BLaER1 (cell line): ENCODE data around the gene UNK.

Experiments used
- H3K27ac ChIP-seq: shearing (Covaris generic); formaldehyde crosslinking; 2 replicates; pipeline ENCODE4 v1.8.1; 2022
- H3K27me3 ChIP-seq: shearing (Covaris generic); formaldehyde crosslinking; 2 replicates; pipeline ENCODE4 v1.8.1; 2022
- H3K36me3 ChIP-seq: shearing (Covaris generic); formaldehyde crosslinking; 2 replicates; pipeline ENCODE4 v1.8.1; 2022
- H3K4me1 ChIP-seq: shearing (Covaris generic); formaldehyde crosslinking; 2 replicates; pipeline ENCODE4 v1.8.1; 2022
- H3K4me2 ChIP-seq: shearing (Covaris generic); formaldehyde crosslinking; 2 replicates; pipeline ENCODE4 v1.8.1; 2022
- H3K4me3 ChIP-seq: shearing (Covaris generic); formaldehyde crosslinking; 2 replicates; pipeline ENCODE4 v1.8.1; 2022
- H3K9ac ChIP-seq: shearing (Covaris generic); formaldehyde crosslinking; 2 replicates; pipeline ENCODE4 v1.8.1; 2022
- H3K9me3 ChIP-seq: shearing (Covaris generic); formaldehyde crosslinking; 2 replicates; pipeline ENCODE4 v1.8.1; 2022
- H4K20me1 ChIP-seq: shearing (Covaris generic); formaldehyde crosslinking; 2 replicates; pipeline ENCODE4 v1.8.1; 2022
- Cebpa-rat ChIP-seq: shearing (Covaris generic); IDR thresholded peaks from 2 replicates; pipeline ENCODE4 v1.8.1; 2022

The UNK gene

DNA sequence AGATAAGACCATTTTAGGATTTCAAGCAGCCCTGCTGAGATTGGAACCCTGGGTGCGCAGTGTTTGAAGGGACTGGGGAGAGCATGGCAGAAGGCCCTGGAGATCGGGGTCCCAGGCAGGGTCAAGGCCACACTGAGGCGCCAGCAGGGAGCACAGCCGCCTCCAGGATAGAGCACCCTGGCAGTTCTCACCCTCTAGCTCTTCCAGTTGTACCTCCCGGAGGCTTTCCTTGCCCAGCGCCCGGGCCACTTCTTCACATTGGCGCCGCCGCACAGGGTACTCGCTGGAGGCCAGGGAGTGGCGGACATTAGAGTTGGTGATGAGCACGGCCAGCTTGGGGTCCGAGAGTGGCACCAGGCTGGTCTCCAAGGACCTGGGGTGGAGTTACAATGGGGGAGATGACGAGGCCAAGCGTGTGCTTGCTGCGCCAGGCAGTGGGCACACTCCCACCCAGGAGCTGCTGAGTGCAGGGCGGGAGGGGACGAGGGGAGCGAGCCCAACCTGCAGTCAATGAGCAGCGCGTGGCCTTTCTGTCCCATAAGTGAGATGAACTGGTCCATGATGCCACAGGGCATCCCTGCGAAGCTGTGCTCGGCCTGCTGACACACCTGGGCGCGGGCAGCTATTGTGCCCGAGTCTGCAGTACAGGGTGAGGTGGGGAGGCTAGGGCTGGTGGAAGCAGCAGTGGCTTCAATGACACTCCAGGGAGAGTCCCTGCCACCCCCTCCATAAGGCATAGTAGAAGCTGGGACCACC, 21.9 kb upstream of the UNK start:
- no peaks in the 10 kb centered on the region for H3K27me3 ChIP-seq
- no peaks in the 10 kb centered on the region for H4K20me1 ChIP-seq
- H3K36me3 ChIP-seq, result peaks cover 20% of the 10 kb centered on the region; the same call in 1 of the 2 replicates
- no peaks in the 10 kb centered on the region for H3K9me3 ChIP-seq
- no peak for TF ChIP-seq Cebpa-rat
- H3K27ac ChIP-seq, result no peak overlapping the region
- H3K4me1 ChIP-seq, result peaks cover 36% of the 10 kb centered on the region
- H3K4me2 ChIP-seq, result peak overlapping the region; percentile 100
- no peak overlapping the region; the same call in 1 of the 2 replicates for H3K9ac ChIP-seq
- no peak overlapping the region for H3K4me3 ChIP-seq

- TF ChIP-seq Cebpa-rat, result no peak
- Histone ChIP-seq H3K4me3 (no peak overlapping the region), H3K9me3 (no peaks in the 10 kb centered on the region), H3K4me1 (peaks cover 36% of the 10 kb centered on the region), H3K27me3 (no peaks in the 10 kb centered on the region), H3K9ac (peak overlapping the region; percentile 86), H3K4me2 (peak overlapping the region; percentile 100), H3K36me3 (peaks cover 14% of the 10 kb centered on the region; the same call in 1 of the 2 replicates), H4K20me1 (no peaks in the 10 kb centered on the region), H3K27ac (peak overlapping the region; percentile 88; the same call in 1 of the 2 replicates)
These were observed 21.4 kb upstream of the UNK start for GRCh38 chr17:75763269-75763607.

DNA sequence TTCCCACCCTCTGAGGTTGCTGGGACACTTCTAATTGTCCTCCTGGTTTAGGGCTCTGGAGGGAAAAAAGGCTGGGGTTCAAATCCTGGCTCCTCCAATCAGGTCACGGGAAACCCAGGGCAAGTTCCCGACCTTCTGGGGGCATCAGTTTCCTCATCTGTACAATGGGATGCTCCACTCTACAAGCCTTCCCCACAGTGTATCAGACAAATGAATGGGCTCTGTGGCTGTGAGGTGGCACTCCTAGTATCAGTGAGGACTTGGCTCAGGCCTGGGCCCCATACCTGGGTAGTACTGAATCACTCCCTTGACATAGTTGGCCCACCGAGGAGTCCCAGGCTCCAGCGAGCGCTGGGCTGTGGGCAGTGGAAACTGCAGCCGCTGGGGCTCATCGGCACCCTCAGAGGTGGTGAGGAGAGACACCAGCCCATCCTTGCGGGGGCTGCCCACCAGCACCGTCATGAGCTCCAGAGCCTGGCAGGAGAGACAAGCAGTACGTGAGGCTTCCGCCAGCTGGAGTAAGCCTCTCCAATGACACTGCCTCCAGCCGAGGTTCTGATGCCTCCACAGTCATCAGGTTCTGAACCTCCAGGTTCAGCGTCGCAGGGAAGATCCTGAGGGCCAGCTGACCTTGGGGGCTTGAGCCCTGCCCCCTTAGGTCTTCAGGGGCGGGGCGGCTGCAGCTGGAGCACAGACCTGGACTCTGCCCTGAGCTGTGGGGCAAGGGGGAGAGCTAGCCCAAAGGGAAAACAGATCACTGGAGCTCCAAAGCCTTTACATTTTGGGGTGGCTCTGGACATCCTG, 20.8 kb upstream of the UNK start:
- no peaks in the 10 kb centered on the region for H4K20me1 ChIP-seq
- peaks cover 36% of the 10 kb centered on the region for H3K4me1 ChIP-seq
- TF ChIP-seq Cebpa-rat, result no peak
- H3K27me3 ChIP-seq, result no peaks in the 10 kb centered on the region
- peak overlapping the region; percentile 88 for H3K27ac ChIP-seq
- H3K9me3 ChIP-seq, result no peaks in the 10 kb centered on the region
- peak overlapping the region; percentile 100 for H3K4me2 ChIP-seq
- H3K4me3 ChIP-seq, result peak overlapping the region; percentile 78
- peaks cover 8% of the 10 kb centered on the region; the same call in 1 of the 2 replicates for H3K36me3 ChIP-seq
- H3K9ac ChIP-seq, result peak overlapping the region; percentile 86

- H3K27ac ChIP-seq, result peak overlapping the region; percentile 88
These were observed 20.2 kb upstream of the UNK start for GRCh38 chr17:75764417-75764710.

GRCh38 chr17:75764711-75765421, 19.7 kb upstream of the UNK start, which contains the start of gene GALK1:
Gene GALK1, minus strand, starts transcription at chr17:75765192. Its CDS starts 56 bp downstream, at chr17:75765136.
- H3K4me2 ChIP-seq, result peak within 1 kb of the TSS; percentile 100
- no peaks in the 10 kb centered on the region for H4K20me1 ChIP-seq
- H3K27ac ChIP-seq, result peak within 1 kb of the TSS; percentile 88
- peak within 1 kb of the TSS; percentile 78 for H3K4me3 ChIP-seq
- H3K36me3 ChIP-seq, result peaks cover 6% of the 10 kb centered on the region; the same call in 1 of the 2 replicates
- no peaks in the 10 kb centered on the region for H3K9me3 ChIP-seq
- no peaks in the 10 kb centered on the region for H3K27me3 ChIP-seq
- TF ChIP-seq Cebpa-rat, result no peak
- H3K9ac ChIP-seq, result peak within 1 kb of the TSS; percentile 86
- peaks cover 36% of the 10 kb centered on the region for H3K4me1 ChIP-seq

More at GRCh38 chr17:75764417-75764710, 20.2 kb upstream of the UNK start:
- Histone ChIP-seq H4K20me1 (no peaks in the 10 kb centered on the region), H3K9ac (peak overlapping the region; percentile 86), H3K9me3 (no peaks in the 10 kb centered on the region), H3K36me3 (peaks cover 6% of the 10 kb centered on the region; the same call in 1 of the 2 replicates), H3K4me2 (peak overlapping the region; percentile 100), H3K4me3 (peak overlapping the region; percentile 78), H3K4me1 (peaks cover 36% of the 10 kb centered on the region), H3K27me3 (no peaks in the 10 kb centered on the region)
- no peak for TF ChIP-seq Cebpa-rat

GRCh38 chr17:75765981-75766380, 18.6 kb upstream of the UNK start:
- Histone ChIP-seq H3K9ac (no peak overlapping the region), H4K20me1 (no peaks in the 10 kb centered on the region), H3K27ac (0 out of 2 replicates have a peak overlapping the region, but pooled peaks have one; percentile 13), H3K27me3 (no peaks in the 10 kb centered on the region), H3K9me3 (no peaks in the 10 kb centered on the region), H3K4me3 (no peak overlapping the region), H3K36me3 (peaks cover 6% of the 10 kb centered on the region; the same call in 1 of the 2 replicates), H3K4me2 (no peak overlapping the region), H3K4me1 (peaks cover 37% of the 10 kb centered on the region)
- TF ChIP-seq Cebpa-rat, result no peak

DNA sequence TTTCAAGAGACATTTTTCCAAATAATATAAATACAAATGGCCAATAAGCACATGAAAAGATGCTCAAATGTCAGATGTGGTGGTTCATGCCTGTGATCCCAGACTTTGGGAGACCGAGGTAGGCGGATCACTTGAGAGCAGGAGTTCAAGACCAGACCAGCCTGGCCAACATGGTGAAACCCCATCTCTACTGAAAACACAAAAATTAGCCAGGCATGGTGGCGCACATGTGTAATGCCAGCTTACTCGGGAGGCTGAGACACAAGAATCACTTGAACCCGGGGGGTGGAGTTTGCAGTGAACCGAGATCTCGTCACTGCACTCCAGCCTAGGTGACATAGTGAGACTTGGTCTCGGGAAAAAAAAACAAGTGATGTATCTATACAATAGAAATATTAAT, 16.7 kb upstream of the UNK start:
- Histone ChIP-seq H3K9ac (no peak overlapping the region), H3K4me3 (no peak overlapping the region), H3K4me2 (no peak overlapping the region), H3K9me3 (no peaks in the 10 kb centered on the region), H3K36me3 (no peaks in the 10 kb centered on the region), H4K20me1 (no peaks in the 10 kb centered on the region), H3K27me3 (no peaks in the 10 kb centered on the region), H3K4me1 (peaks cover 44% of the 10 kb centered on the region), H3K27ac (no peak overlapping the region)
- TF ChIP-seq Cebpa-rat, result no peak

GRCh38 chr17:75769536-75769935, 15.1 kb upstream of the UNK start:
- no peak for TF ChIP-seq Cebpa-rat
- Histone ChIP-seq H3K4me2 (no peak overlapping the region), H3K27me3 (no peaks in the 10 kb centered on the region), H3K9me3 (no peaks in the 10 kb centered on the region), H4K20me1 (peaks cover 15% of the 10 kb centered on the region), H3K9ac (no peak overlapping the region), H3K4me3 (no peak overlapping the region), H3K4me1 (peaks cover 28% of the 10 kb centered on the region), H3K36me3 (peaks cover 14% of the 10 kb centered on the region), H3K27ac (no peak overlapping the region)
